Effector memory CD8-positive, alpha-beta T cell (primary cell): ENCODE results near the gene ODAD2.

ENCODE experiments used
- ATAC-seq: fragments of 150-1000 bp; cut with Tn5 transposase; replicated peaks from 2 replicates; pipeline ENCODE4 v1.10.0; 2021; ENCODE audit warnings: mild to moderate bottlenecking, moderate library complexity
- DNase-seq, 3 experiments: peaks; one replicate each; pipeline ENCODE4 v3.0.0; 2021
- H3K27ac Mint-ChIP-seq, 2 donors: one replicate each; pipeline ENCODE4 v1.8.0; 2022; ENCODE audit warnings: mild to moderate bottlenecking in 2 of 2, mixed read lengths in 2 of 2, moderate library complexity in 2 of 2
- H3K27me3 Mint-ChIP-seq, 2 donors: one replicate each; pipeline ENCODE4 v1.8.0; 2022; ENCODE audit warnings: mixed read lengths in 2 of 2
- H3K36me3 Mint-ChIP-seq: one replicate; pipeline ENCODE4 v1.8.0; 2022; ENCODE audit warnings: mild to moderate bottlenecking, moderate library complexity, mixed read lengths; ENCODE audit not compliant: insufficient read depth
- H3K4me1 Mint-ChIP-seq, 2 donors: one replicate each; pipeline ENCODE4 v1.8.0; 2022; ENCODE audit warnings: low read depth in 2 of 2, mixed read lengths in 2 of 2
- H3K4me3 Mint-ChIP-seq, 2 donors: one replicate each; pipeline ENCODE4 v1.8.0; 2022; ENCODE audit warnings: mild to moderate bottlenecking in 2 of 2, mixed read lengths in 2 of 2, moderate library complexity in 2 of 2
- H3K9me3 Mint-ChIP-seq, 2 donors: one replicate each; pipeline ENCODE4 v1.8.0; 2022; ENCODE audit warnings: mixed read lengths in 2 of 2

Gene ODAD2

DNA sequence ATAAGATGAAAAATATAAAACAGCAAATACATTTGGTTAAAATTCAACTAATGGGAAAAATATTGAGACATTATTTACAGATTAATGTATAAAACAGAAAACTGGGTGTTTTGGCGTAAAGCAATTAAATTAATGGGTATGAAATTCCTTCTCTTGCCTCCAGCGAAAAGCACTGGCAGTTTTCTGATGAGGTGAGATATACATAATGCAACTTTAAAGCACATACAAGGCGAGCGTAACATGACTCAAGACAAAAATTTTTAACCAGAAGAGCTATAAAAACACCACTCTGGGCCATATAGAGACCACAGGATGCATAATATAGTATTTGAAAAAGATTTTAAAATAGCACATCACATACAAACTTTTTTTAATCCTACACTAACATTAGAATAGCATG is 120.6 kb downstream of the ODAD2 start:
- Mint-ChIP-seq H3K27me3 (peaks cover 27 to 39% of the 10 kb centered on the region in 2 donors), H3K27ac (no peak overlapping the region), H3K9me3 (no peaks in the 10 kb centered on the region), H3K4me1 (no peaks in the 10 kb centered on the region), H3K36me3 (no peaks in the 10 kb centered on the region), H3K4me3 (no peak overlapping the region)
- ATAC-seq (no peak), DNase-seq (no peak)

DNA sequence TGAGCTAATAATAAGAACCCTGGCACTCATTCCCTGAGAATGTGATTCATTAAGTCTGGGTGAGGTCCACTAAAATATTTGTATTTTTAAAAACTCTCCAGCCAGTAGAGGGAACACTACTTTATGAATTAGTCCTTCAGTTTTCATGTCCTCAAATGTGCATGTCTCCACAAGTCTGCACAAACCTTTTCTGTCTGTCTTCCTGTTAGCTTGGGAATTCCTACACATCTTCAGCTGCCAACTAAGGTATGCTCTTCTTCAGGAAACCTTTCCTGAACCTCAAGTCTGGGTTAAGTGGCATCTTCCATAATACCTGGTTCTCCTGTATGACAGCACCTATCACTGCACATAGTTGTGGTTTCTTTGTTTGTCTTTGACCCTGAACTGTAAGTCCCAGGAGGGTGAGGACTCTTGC is 133.7 kb downstream of the ODAD2 start:
- no peak for DNase-seq
- Mint-ChIP-seq H3K36me3 (no peaks in the 10 kb centered on the region), H3K9me3 (peaks cover 0 to 1% of the 10 kb centered on the region in 2 donors), H3K4me1 (peaks cover 0 to 4% of the 10 kb centered on the region in 2 donors), H3K27ac (peak overlapping the region in 1 of 2 donors; percentile 12), H3K27me3 (peaks cover 26 to 37% of the 10 kb centered on the region in 2 donors), H3K4me3 (no peak overlapping the region)
- ATAC-seq = no peak

DNA sequence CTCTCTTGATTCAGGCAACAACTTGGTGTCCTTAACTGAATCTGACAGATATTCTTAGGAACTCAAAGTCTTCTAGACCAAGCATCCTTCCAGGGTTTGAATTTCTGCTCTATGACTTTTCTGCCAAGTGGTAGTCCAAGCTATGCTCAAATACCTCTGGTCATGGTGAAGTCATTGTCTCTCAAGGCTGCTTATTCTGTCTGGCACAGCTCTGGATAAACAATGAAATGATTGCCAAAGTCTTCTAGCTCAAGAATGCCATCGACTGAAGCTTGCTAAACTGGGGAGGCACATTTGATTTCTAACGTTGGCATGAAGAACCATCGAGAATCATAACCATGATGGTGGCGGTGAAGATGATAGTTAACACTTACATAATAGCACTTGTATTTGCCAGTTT is 137.1 kb downstream of the ODAD2 start:
- H3K9me3 Mint-ChIP-seq = no peaks in the 10 kb centered on the region
- no peak for ATAC-seq
- H3K4me3 Mint-ChIP-seq = no peak overlapping the region
- no peak overlapping the region for H3K27ac Mint-ChIP-seq
- peaks cover 0 to 4% of the 10 kb centered on the region in 2 donors for H3K4me1 Mint-ChIP-seq
- peaks cover 26 to 32% of the 10 kb centered on the region in 2 donors for H3K27me3 Mint-ChIP-seq
- H3K36me3 Mint-ChIP-seq = no peaks in the 10 kb centered on the region
- DNase-seq = no peak

DNA sequence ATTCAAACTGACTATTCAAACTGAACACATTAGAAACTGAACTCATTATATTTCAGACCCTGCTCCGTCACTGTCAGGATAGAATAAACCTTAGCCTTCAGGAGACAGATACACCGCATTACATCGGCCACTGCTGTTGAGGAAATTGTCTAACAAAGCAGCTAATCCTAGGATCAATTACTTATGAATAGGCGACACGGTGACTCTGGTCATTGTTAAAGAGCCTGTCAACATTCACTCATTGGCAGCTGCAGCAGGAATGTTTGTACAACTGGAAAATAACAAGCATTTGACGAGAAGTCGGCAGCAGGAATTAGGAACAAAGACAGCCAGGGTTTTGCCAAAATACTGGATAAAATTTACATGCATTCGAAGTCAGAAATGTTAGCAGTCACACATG is 141.3 kb downstream of the ODAD2 start:
- Mint-ChIP-seq H3K9me3 (no peaks in the 10 kb centered on the region), H3K27ac (no peak overlapping the region), H3K4me3 (no peak overlapping the region), H3K27me3 (peaks cover 5 to 9% of the 10 kb centered on the region in 2 donors), H3K4me1 (no peaks in the 10 kb centered on the region), H3K36me3 (no peaks in the 10 kb centered on the region)
- ATAC-seq (no peak), DNase-seq (no peak)

DNA sequence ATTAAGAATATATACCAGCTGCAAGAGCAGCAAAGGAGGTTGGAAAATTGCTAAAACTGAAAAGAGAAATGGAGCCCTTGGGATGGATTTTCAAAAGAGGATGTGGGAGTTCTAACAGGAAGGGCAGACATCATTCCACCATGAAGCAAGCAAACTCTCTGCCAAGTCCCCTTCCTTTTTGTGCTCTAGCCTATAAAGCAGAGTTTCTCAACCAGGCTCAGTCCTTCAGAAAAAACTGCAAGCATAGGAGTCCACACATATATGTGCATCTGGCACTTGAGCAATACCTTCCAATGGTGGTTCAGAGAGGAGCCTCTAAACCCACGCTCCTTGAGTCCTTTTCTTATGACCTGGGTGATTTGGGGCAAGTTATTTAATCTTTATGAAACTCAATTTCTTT is 154.7 kb downstream of the ODAD2 start:
- H3K27me3 Mint-ChIP-seq = peaks cover 39 to 64% of the 10 kb centered on the region in 2 donors
- H3K4me3 Mint-ChIP-seq = no peak overlapping the region
- ATAC-seq = no peak
- DNase-seq = no peak
- no peak overlapping the region for H3K27ac Mint-ChIP-seq
- peaks cover 0 to 1% of the 10 kb centered on the region in 2 donors for H3K9me3 Mint-ChIP-seq
- no peaks in the 10 kb centered on the region for H3K4me1 Mint-ChIP-seq
- no peaks in the 10 kb centered on the region for H3K36me3 Mint-ChIP-seq

DNA sequence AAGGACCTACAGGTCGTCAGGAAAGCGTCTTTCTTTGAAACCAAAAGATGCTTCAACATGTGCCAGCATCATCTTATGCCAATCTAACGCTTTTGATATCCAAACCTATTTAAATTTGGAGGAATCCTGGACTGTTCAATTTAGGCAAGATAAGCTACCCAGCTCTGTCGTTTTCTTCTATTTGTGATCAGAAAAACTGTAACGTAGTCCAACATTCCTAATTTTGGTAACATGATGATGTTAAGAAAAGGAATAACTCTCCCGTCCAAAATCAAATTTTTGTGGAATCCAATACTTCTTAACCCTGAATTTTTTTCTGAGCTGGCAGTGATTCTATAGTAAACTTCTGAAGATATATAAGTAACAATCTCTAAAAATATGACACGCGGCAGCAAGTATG is 160.0 kb downstream of the ODAD2 start:
- Mint-ChIP-seq H3K4me3 (no peak overlapping the region), H3K36me3 (no peaks in the 10 kb centered on the region), H3K27ac (no peak overlapping the region), H3K4me1 (no peaks in the 10 kb centered on the region), H3K27me3 (peaks cover 14 to 34% of the 10 kb centered on the region in 2 donors), H3K9me3 (no peaks in the 10 kb centered on the region)
- ATAC-seq (no peak), DNase-seq (no peak)

DNA sequence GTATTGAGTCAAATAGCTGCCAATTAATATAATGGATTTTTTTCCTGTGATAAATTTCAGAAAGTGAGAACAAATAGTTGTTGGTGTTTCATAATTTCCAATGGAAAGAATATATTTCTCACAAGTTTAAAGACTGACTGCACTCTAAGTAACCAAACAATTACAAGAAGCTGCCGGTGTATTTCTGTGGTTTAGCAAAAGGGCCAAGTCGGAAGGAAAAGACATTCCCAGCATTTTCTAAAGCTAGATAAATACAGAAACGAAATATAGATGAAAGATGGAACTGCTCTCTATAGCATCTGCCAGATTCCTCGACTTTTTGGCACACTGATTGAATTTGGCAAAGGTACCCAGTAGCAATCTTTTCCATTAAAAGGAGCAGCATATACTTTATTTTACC is 160.5 kb downstream of the ODAD2 start:
- H3K4me3 Mint-ChIP-seq = no peak overlapping the region
- no peaks in the 10 kb centered on the region for H3K4me1 Mint-ChIP-seq
- no peaks in the 10 kb centered on the region for H3K36me3 Mint-ChIP-seq
- no peak for ATAC-seq
- H3K9me3 Mint-ChIP-seq = no peaks in the 10 kb centered on the region
- peaks cover 12 to 39% of the 10 kb centered on the region in 2 donors for H3K27me3 Mint-ChIP-seq
- no peak for DNase-seq
- H3K27ac Mint-ChIP-seq = no peak overlapping the region

DNA sequence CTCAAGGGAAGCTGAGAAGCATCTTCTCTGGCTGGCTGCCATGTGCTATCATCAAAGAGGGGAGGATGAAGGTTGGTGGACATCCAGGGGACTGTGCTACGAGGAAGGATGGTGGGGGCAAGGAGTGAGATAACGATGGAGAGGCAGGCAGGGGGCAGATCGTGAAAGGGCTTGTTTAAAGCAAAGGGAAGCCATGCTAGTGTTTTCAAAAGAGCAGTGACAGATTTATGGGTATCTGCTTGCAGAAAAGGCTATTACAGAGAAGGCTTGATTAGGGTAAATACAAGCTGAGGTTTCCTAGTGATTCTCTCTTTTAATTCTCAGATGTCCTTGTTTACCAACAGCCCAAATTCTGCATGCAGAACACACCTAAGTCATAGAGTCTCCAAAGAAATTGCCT is 164.4 kb downstream of the ODAD2 start:
- no peaks in the 10 kb centered on the region for H3K4me1 Mint-ChIP-seq
- no peaks in the 10 kb centered on the region for H3K9me3 Mint-ChIP-seq
- no peak overlapping the region for H3K27ac Mint-ChIP-seq
- H3K36me3 Mint-ChIP-seq = no peaks in the 10 kb centered on the region
- DNase-seq = no peak
- H3K27me3 Mint-ChIP-seq = peaks cover 15 to 36% of the 10 kb centered on the region in 2 donors
- no peak for ATAC-seq
- no peak overlapping the region for H3K4me3 Mint-ChIP-seq

DNA sequence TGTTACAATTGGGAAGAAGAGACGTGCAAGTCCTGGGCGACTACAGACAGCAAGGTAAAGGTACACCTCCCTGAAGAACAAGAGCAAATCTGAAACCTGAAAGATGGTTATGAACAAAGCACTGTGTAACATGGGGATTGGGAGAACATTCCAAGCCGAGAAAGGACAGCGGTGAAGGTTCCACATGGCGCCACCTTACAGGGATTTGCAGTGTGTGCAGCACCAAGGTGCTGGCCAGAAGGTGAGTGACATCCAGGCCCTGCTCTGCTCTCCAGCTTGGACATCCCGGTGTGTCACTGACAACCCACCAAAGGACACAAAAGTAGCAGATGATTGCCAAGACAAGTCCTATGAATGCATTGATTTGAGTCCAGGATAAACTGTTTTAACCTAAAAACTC is 165.1 kb downstream of the ODAD2 start:
- Mint-ChIP-seq H3K4me3 (no peak overlapping the region), H3K36me3 (no peaks in the 10 kb centered on the region), H3K27me3 (peaks cover 15 to 36% of the 10 kb centered on the region in 2 donors), H3K4me1 (no peaks in the 10 kb centered on the region), H3K9me3 (no peaks in the 10 kb centered on the region), H3K27ac (no peak overlapping the region)
- DNase-seq (no peak), ATAC-seq (no peak)

DNA sequence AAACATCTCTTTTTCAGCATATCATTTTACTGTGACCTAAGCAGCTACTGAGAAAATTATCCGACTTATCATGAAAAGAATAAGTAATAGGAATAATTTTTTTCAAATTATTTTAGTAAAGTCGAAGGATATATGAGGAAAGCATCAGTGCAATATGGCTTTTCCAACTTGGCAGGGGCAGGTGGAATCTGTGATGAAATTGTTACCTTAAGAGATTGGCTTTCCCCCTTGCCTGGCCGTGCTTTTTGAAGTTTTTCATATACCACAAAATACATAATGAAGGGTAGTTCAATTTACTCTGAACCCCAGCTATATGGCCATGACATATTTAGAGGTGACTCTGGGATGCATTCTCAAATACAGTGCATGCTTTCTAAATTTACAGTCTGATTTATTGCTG is 166.1 kb downstream of the ODAD2 start:
- no peaks in the 10 kb centered on the region for H3K4me1 Mint-ChIP-seq
- DNase-seq = no peak
- H3K36me3 Mint-ChIP-seq = no peaks in the 10 kb centered on the region
- no peaks in the 10 kb centered on the region for H3K9me3 Mint-ChIP-seq
- H3K4me3 Mint-ChIP-seq = no peak overlapping the region
- ATAC-seq = no peak
- H3K27ac Mint-ChIP-seq = no peak overlapping the region
- H3K27me3 Mint-ChIP-seq = peaks cover 15 to 36% of the 10 kb centered on the region in 2 donors

DNA sequence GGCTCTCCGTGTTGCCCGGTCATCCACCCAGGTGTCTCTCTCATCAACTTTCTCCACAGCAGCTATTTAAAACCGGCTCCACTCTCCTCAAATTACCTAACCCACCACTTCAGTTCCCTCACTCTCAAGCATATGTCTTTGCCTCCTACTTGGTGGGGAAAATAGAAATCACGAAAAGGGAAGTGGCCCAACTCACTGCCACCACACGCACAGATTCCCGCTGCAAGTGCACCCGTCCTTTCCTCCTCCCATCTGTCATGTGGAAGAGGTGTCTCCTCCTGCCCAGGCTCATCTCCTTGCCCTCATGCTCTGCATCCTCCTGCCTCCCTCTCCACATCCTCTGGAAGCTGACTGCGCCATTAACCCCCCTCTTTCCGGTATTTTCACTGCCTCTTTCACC is 172.5 kb downstream of the ODAD2 start:
- H3K4me3 Mint-ChIP-seq = no peak overlapping the region
- no peak overlapping the region for H3K27ac Mint-ChIP-seq
- no peak for ATAC-seq
- no peaks in the 10 kb centered on the region for H3K9me3 Mint-ChIP-seq
- DNase-seq = no peak
- H3K36me3 Mint-ChIP-seq = no peaks in the 10 kb centered on the region
- H3K27me3 Mint-ChIP-seq = peaks cover 8 to 11% of the 10 kb centered on the region in 2 donors
- H3K4me1 Mint-ChIP-seq = no peaks in the 10 kb centered on the region

DNA sequence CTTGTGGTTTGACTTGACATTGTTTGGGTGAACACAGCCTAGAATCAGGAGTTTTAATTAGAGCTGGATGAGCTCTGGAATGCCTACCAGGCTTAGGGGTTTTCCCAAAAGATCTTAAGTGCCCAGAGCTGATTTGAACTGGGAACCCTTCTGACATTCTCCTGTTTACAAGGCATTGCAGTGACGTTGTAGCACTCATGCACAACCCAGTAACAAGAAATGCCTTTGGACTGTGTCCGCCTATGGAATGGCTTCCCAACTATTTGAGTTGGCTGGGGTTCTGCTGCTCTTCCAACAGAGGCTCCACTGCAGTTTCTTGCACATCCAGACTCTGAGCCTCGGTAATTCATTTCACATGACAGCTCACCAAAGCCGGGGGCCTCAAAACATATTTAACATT is 176.6 kb downstream of the ODAD2 start:
- Mint-ChIP-seq H3K27ac (no peak overlapping the region), H3K36me3 (no peaks in the 10 kb centered on the region), H3K27me3 (peaks cover 10 to 16% of the 10 kb centered on the region in 2 donors), H3K4me1 (no peaks in the 10 kb centered on the region), H3K4me3 (no peak overlapping the region), H3K9me3 (no peaks in the 10 kb centered on the region)
- DNase-seq (no peak), ATAC-seq (no peak)

DNA sequence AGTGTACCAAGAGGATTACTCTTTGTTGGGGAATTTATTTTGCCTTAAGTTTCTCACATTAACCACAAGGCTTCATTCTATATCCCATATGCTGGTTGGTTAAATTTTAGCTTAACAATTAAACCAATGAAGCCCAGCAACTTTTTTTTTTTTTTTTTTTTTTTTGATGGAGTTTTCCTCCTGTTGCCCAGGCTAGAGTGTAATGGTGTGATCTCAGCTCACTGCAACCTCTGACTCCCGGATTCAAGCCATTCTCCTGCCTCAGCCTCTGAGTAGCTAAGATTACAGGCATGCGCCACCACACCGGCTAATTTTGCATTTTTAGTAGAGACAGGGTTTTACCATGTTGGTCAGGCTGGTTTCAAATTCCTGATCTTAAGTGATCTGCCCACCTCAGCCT is 178.2 kb downstream of the ODAD2 start:
- Mint-ChIP-seq H3K4me1 (no peaks in the 10 kb centered on the region), H3K27me3 (peaks cover 10 to 16% of the 10 kb centered on the region in 2 donors), H3K9me3 (no peaks in the 10 kb centered on the region), H3K27ac (no peak overlapping the region), H3K4me3 (no peak overlapping the region), H3K36me3 (no peaks in the 10 kb centered on the region)
- no peak for ATAC-seq
- no peak for DNase-seq

DNA sequence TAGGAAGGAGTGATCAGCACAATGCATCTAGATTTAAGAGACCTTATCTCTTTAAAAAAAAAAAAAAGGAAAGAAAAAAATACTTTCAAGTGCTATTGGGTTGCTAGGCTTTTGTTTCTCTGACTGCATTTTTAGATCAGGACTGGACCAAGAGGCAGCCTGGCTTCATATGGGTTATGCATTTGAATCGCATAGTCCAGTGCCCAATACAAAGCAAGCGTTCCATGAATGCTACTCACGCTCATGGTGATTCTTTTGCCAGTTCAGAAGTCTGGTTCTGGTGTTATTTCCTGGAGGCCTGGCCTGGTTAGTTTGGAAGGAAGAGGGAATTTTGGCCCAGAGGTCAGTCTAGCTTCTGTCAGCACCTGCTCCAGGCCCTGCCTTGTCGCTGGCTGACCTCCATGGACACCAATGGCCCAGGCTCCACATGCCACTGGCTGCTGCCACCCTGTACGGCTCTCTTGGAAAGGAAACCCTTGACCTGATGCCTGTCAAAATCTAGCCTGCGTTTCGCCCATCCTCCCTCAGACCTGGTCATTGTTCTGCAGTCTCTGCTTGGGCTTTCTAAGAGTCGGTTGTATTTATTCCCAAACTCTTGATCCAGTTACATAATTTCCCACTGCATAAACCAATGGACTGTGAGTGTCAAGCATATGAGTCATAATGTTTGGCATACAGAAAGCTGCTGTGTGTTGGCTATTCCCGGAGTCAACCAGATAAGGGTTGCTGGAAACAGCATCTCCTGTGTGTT is 178.9 kb downstream of the ODAD2 start:
- DNase-seq = no peak

More for the DNA sequence above, 178.9 kb downstream of the ODAD2 start:
- Mint-ChIP-seq H3K4me3 (no peak overlapping the region), H3K9me3 (no peaks in the 10 kb centered on the region), H3K27me3 (peaks cover 10 to 16% of the 10 kb centered on the region in 2 donors), H3K4me1 (no peaks in the 10 kb centered on the region), H3K36me3 (no peaks in the 10 kb centered on the region), H3K27ac (no peak overlapping the region)
- ATAC-seq = no peak
